ENCODE results near the gene PXT1. TPM values are rescaled to one million over a fixed set of nuclear protein-coding genes. Genes with fewer than 3 reads are reported as not detected.
A peak's percentile ranks its signal among the peaks of the same experiment; 100 is the strongest.

The PXT1 gene
- not detected in 2 replicates for total RNA-seq

GRCh38 chr6:36442671-36443470, at the start of gene PXT1, which contains the start of gene KCTD20:
Gene PXT1 (minus strand): TSS chr6:36442854. CDS start chr6:36426082, 16,772 bp downstream.
Gene KCTD20 (plus strand): TSS chr6:36443000. CDS start chr6:36470098, 27,098 bp downstream.
- peak within 1 kb of the TSS; percentile 88 for H3K4me3 ChIP-seq (ENCODE audit: low read depth, low read length)
- no peak for DNase-seq (ENCODE audit: low read depth)
- no peak for TF ChIP-seq CTCF (conservative IDR thresholded peaks at IDR 0.05; ENCODE audit: low read depth, low read length)

- TF ChIP-seq CTCF (conservative IDR thresholded peaks at IDR 0.05; ENCODE audit: low read depth, low read length): no peak
- DNase-seq (ENCODE audit: low read depth): no peak
- no peak overlapping the region for H3K4me3 ChIP-seq (ENCODE audit: low read depth, low read length)
Observed at GRCh38 chr6:36492092-36492491, 49.4 kb upstream of the PXT1 start.

GRCh38 chr6:36491378-36491965, 48.8 kb upstream of the PXT1 start:
- no peak for TF ChIP-seq CTCF (conservative IDR thresholded peaks at IDR 0.05; ENCODE audit: low read depth, low read length)
- no peak for DNase-seq (ENCODE audit: low read depth)
- no peak overlapping the region for H3K4me3 ChIP-seq (ENCODE audit: low read depth, low read length)

GRCh38 chr6:36489426-36489825, 46.8 kb upstream of the PXT1 start:
- DNase-seq (ENCODE audit: low read depth): no peak
- H3K4me3 ChIP-seq (ENCODE audit: low read depth, low read length): no peak overlapping the region
- TF ChIP-seq CTCF (conservative IDR thresholded peaks at IDR 0.05; ENCODE audit: low read depth, low read length): no peak

- H3K4me3 ChIP-seq (ENCODE audit: low read depth, low read length): no peak overlapping the region
- no peak for TF ChIP-seq CTCF (conservative IDR thresholded peaks at IDR 0.05; ENCODE audit: low read depth, low read length)
- DNase-seq (ENCODE audit: low read depth): no peak
Observed at GRCh38 chr6:36488221-36488620, 45.6 kb upstream of the PXT1 start.

- no peak overlapping the region for H3K4me3 ChIP-seq (ENCODE audit: low read depth, low read length)
- no peak for TF ChIP-seq CTCF (conservative IDR thresholded peaks at IDR 0.05; ENCODE audit: low read depth, low read length)
- no peak for DNase-seq (ENCODE audit: low read depth)
Observed at GRCh38 chr6:36487698-36488097, 45.0 kb upstream of the PXT1 start.
